K562 (cell line): Measurements from ENCODE around the gene RPL38. TPM values are rescaled to one million over a fixed set of nuclear protein-coding genes. Genes with fewer than 3 reads are reported as not detected.

Experiments used
- ARHGAP35 ChIP-seq: fragments of 450-650 bp; IDR thresholded peaks from 2 replicates; pipeline ENCODE4 v1.6.1; 2018; ENCODE audit not compliant: partially characterized antibody
- ARID3A ChIP-seq: IDR thresholded peaks from 2 replicates; pipeline ENCODE4 v1.6.1; 2012; ENCODE audit warnings: low read depth, low read length, improper control_type of control experiment, borderline replicate concordance
- ATF4 ChIP-seq: fragments of 450-650 bp; formaldehyde crosslinking; IDR thresholded peaks from 2 replicates; pipeline ENCODE4 v1.4.0; 2022; ENCODE audit warnings: mild to moderate bottlenecking, moderate library complexity
- BHLHE40 ChIP-seq: IDR thresholded peaks from 2 replicates; pipeline ENCODE4 v1.6.1; 2011; ENCODE audit warnings: low read length, improper control_type of control experiment
- CREB1 ChIP-seq, 2 experiments: sonication (generic) in 1 of 2; formaldehyde crosslinking in 1 of 2; IDR thresholded peaks; 2 replicates each; pipeline versions ENCODE4 v1.6.1 to v1.8.0; 2012 to 2022; ENCODE audit warnings: inconsistent platforms in 1 of 2, mild to moderate bottlenecking in 1 of 2, missing genetic modification reagents in 1 of 2, moderate library complexity in 1 of 2
- DPF2 ChIP-seq: fragments of 450-650 bp; IDR thresholded peaks from 2 replicates; pipeline ENCODE4 v1.6.1; 2016
- ESRRA ChIP-seq: fragments of 450-650 bp; IDR thresholded peaks from 2 replicates; pipeline ENCODE4 v1.6.1; 2014; ENCODE audit warnings: low read depth, mild to moderate bottlenecking, moderate library complexity, borderline replicate concordance
- ETV1 ChIP-seq: fragments of 450-650 bp; conservative IDR thresholded peaks from 2 replicates; pipeline ENCODE4 v1.6.1; 2016; ENCODE audit warnings: missing genetic modification characterization, control low read depth, low read depth, missing compliant biosample characterization
- ETV5 ChIP-seq: sonication (generic); formaldehyde crosslinking; IDR thresholded peaks from 2 replicates; pipeline ENCODE4 v1.4.0; 2020; ENCODE audit warnings: low read depth, mild to moderate bottlenecking, missing genetic modification reagents
- FOXA1 ChIP-seq: fragments of 450-650 bp; IDR thresholded peaks from 2 replicates; pipeline ENCODE4 v1.6.1; 2016; ENCODE audit warnings: mild to moderate bottlenecking, borderline replicate concordance
- KLF16 ChIP-seq: IDR thresholded peaks from 2 replicates; pipeline ENCODE4 v1.6.1; 2016; ENCODE audit warnings: antibody characterized with exemption
- L3MBTL2 ChIP-seq: fragments of 450-650 bp; IDR thresholded peaks from 2 replicates; pipeline ENCODE4 v1.6.1; 2016; ENCODE audit warnings: mild to moderate bottlenecking, moderate library complexity
- MEF2A ChIP-seq: IDR thresholded peaks from 2 replicates; pipeline ENCODE4 v1.6.1; 2011; ENCODE audit warnings: low read depth, mild to moderate bottlenecking, low read length, moderate library complexity; ENCODE audit not compliant: control insufficient read depth
- NFIC ChIP-seq: fragments of 450-650 bp; IDR thresholded peaks from 2 replicates; pipeline ENCODE4 v1.6.1; 2017; ENCODE audit warnings: mild to moderate bottlenecking, inconsistent platforms
- NR4A1 ChIP-seq, 2 experiments: fragments of 250-450 bp in 1 of 2; fragments of 450-650 bp in 1 of 2; sonication (Bioruptor Pico) in 1 of 2; IDR thresholded peaks; 2 replicates each; pipeline versions ENCODE4 v1.4.0 to v1.6.1; 2016 to 2020; ENCODE audit warnings: mild to moderate bottlenecking in 2 of 2, missing compliant biosample characterization in 1 of 2, missing genetic modification characterization in 1 of 2, moderate library complexity in 1 of 2
- PURB ChIP-seq: sonication (generic); formaldehyde crosslinking; IDR thresholded peaks from 2 replicates; pipeline ENCODE4 v1.9.0; 2021; ENCODE audit warnings: low read depth, mild to moderate bottlenecking, missing genetic modification reagents
- RBM22 ChIP-seq: fragments of 200-400 bp; formaldehyde crosslinking; IDR thresholded peaks from 2 replicates; pipeline ENCODE4 v1.6.1; 2018; ENCODE audit warnings: low read length, low read depth; ENCODE audit not compliant: poor library complexity, severe bottlenecking
- RFX1 ChIP-seq: fragments of 450-650 bp; IDR thresholded peaks from 2 replicates; pipeline ENCODE4 v1.6.1; 2016; ENCODE audit warnings: mild to moderate bottlenecking, moderate library complexity
- SMARCC2 ChIP-seq: fragments of 450-650 bp; IDR thresholded peaks from 2 replicates; pipeline ENCODE4 v1.6.1; 2017; ENCODE audit warnings: antibody characterized with exemption, moderate library complexity, mild to moderate bottlenecking, low read depth
- SRSF1 ChIP-seq: fragments of 200-400 bp; formaldehyde crosslinking; IDR thresholded peaks from 2 replicates; pipeline ENCODE4 v1.6.1; 2017; ENCODE audit warnings: mild to moderate bottlenecking, low read depth, low read length, moderate library complexity
- XRCC3 ChIP-seq: fragments of 450-650 bp; IDR thresholded peaks from 2 replicates; pipeline ENCODE4 v1.6.1; 2017; ENCODE audit warnings: mild to moderate bottlenecking, moderate library complexity
- ZBTB2 ChIP-seq: fragments of 450-650 bp; IDR thresholded peaks from 2 replicates; pipeline ENCODE4 v1.6.1; 2016; ENCODE audit warnings: antibody characterized with exemption
- ZNF263 ChIP-seq: sonication (generic); formaldehyde crosslinking; IDR thresholded peaks from 2 replicates; pipeline ENCODE4 v1.8.0; 2022; ENCODE audit warnings: mild to moderate bottlenecking, missing genetic modification reagents, borderline replicate concordance
- ZNF347 ChIP-seq: fragments of 450-650 bp; formaldehyde crosslinking; IDR thresholded peaks from 2 replicates; pipeline ENCODE4 v1.4.0; 2020; ENCODE audit warnings: low read depth, mild to moderate bottlenecking, moderate library complexity
- ZNF445 ChIP-seq: fragments of 250-450 bp; sonication (Bioruptor Pico); IDR thresholded peaks from 2 replicates; pipeline ENCODE4 v1.4.0; 2020; ENCODE audit warnings: low read depth, mild to moderate bottlenecking, moderate library complexity
- ZSCAN29 ChIP-seq: fragments of 450-650 bp; IDR thresholded peaks from 2 replicates; pipeline ENCODE4 v1.6.1; 2017
- polyA plus RNA-seq, 8 experiments: library from polyadenylated mRNA; depleted of rRNA in 4 of 8; stranded (reverse) in 5 of 8; unstranded in 3 of 8; fragments of >200 nt; fragmentation: Nextera tagmentation in 2 of 8; fragmentation: Illumina TruSeq in 1 of 8; extraction: Ambion mirVana in 2 of 8; extraction: Trizol in 1 of 8; gene quantifications; 2 replicates each; pipeline versions ENCODE4 v1.2.1 to v1.2.3, GENCODE V29; 2011 to 2014; ENCODE audit warnings: inconsistent platforms in 1 of 8, missing spikeins in 1 of 8
- total RNA-seq, 7 experiments: library from RNA; depleted of rRNA in 6 of 7; stranded (reverse); fragments of >200 nt in 6 of 7; fragmentation: Illumina TruSeq in 2 of 7; extraction: Trizol in 2 of 7; gene quantifications; 2 replicates each; pipeline versions ENCODE4 v1.2.1 to v1.2.3, GENCODE V29; 2011 to 2021; ENCODE audit warnings: low replicate concordance in 1 of 7

Gene RPL38
- total and polyA plus RNA-seq, 9 of the 15 experiments (the other 6 are each of a cell fraction or from before 2014, with no cell fraction given): 1,224 to 3,864 (median 1,939) TPM

- TF ChIP-seq ATF4: no peak
- TF ChIP-seq RBM22: no peak
- TF ChIP-seq SRSF1: no peak
- peak; percentile 73; the same call in 1 of the 2 replicates for TF ChIP-seq ESRRA
- no peak for TF ChIP-seq XRCC3
- TF ChIP-seq L3MBTL2: peak; percentile 51
- TF ChIP-seq BHLHE40: peak; percentile 71; the same call in 1 of the 2 replicates
- no peak for TF ChIP-seq SMARCC2
- TF ChIP-seq RFX1: no peak
- no peak for TF ChIP-seq FOXA1
- 0 out of 2 replicates have a peak, but pooled peaks have one; percentile 18 for TF ChIP-seq ETV1 (tag)
- TF ChIP-seq ARID3A: no peak
- TF ChIP-seq MEF2A: no peak
- TF ChIP-seq ZNF445 (CRISPR knock-in tag): no peak
- TF ChIP-seq ARHGAP35: no peak
- peak; percentile 54; the same call in 1 of the 2 replicates for TF ChIP-seq NFIC
- no peak for TF ChIP-seq ZBTB2
- TF ChIP-seq ETV5 (CRISPR knock-in tag): no peak
- TF ChIP-seq CREB1 (IDR thresholded peaks at IDR 0.05): 0 out of 2 replicates have a peak, but pooled peaks have one; percentile 18
- no peak for TF ChIP-seq CREB1 (CRISPR knock-in tag; IDR thresholded peaks at IDR 0.05)
- no peak for TF ChIP-seq ZSCAN29
- TF ChIP-seq KLF16: peak; percentile 69; the same call in 1 of the 2 replicates
- peak; percentile 50; the same call in 1 of the 2 replicates for TF ChIP-seq ZNF263 (CRISPR knock-in tag)
- TF ChIP-seq ZNF347 (CRISPR knock-in tag): no peak
- TF ChIP-seq PURB (CRISPR knock-in tag): no peak
- TF ChIP-seq DPF2: peak; percentile 57; the same call in 1 of the 2 replicates
- TF ChIP-seq NR4A1 (CRISPR knock-in tag; IDR thresholded peaks at IDR 0.05): no peak
- no peak for TF ChIP-seq NR4A1 (tag; IDR thresholded peaks at IDR 0.05)
These were observed 40.1 kb upstream of the RPL38 start (continued) for GRCh38 chr17:74163271-74163821.
